CD14-positive monocyte (primary cell): ENCODE data around the gene TIRAP. TPM values are rescaled to one million over a fixed set of nuclear protein-coding genes. Genes with fewer than 3 reads are reported as not detected.

Source experiments
- DNase-seq, 3 donors: peaks; one replicate each; pipeline ENCODE4 v3.0.0-alpha.2; 2011 to 2022
- H2AFZ ChIP-seq: 2 replicates; pipeline ENCODE4 v1.6.0; 2012; ENCODE audit warnings: mild to moderate bottlenecking, low read depth, low read length, inconsistent platforms; ENCODE audit not compliant: insufficient read depth, poor library complexity, severe bottlenecking
- H3K27ac ChIP-seq, 2 donors: 1 replicate in 1 of 2; 2 replicates in 1 of 2; pipeline ENCODE4 v1.5.1; 2012 to 2013; ENCODE audit warnings: low read length in 2 of 2, control low read depth in 1 of 2, inconsistent platforms in 1 of 2, low read depth in 1 of 2, mild to moderate bottlenecking in 1 of 2
- H3K27me3 ChIP-seq, 2 donors: one replicate each; pipeline versions ENCODE4 v1.6.0 to v1.6.1; 2011 to 2013; ENCODE audit warnings: low read length in 2 of 2; ENCODE audit not compliant: control insufficient read depth in 2 of 2, insufficient read depth in 2 of 2
- H3K36me3 ChIP-seq, 2 donors: replicated peaks in 1 of 2; 1 replicate in 1 of 2; 2 replicates in 1 of 2; pipeline versions ENCODE4 v1.5.1 to v1.6.1; 2012 to 2013; ENCODE audit warnings: low read length in 2 of 2, control low read depth in 1 of 2, inconsistent platforms in 1 of 2, mild to moderate bottlenecking in 1 of 2; ENCODE audit not compliant: insufficient read depth in 2 of 2, control insufficient read depth in 1 of 2
- H3K4me1 ChIP-seq, 2 donors: 1 replicate in 1 of 2; 2 replicates in 1 of 2; pipeline versions ENCODE4 v1.5.1 to v1.6.1; 2012 to 2013; ENCODE audit warnings: low read length in 2 of 2, control low read depth in 1 of 2, inconsistent platforms in 1 of 2, mild to moderate bottlenecking in 1 of 2, moderate library complexity in 1 of 2; ENCODE audit not compliant: insufficient read depth in 2 of 2, control insufficient read depth in 1 of 2
- H3K4me2 ChIP-seq: replicated peaks from 2 replicates; pipeline ENCODE3; 2012; ENCODE audit warnings: low read length, moderate library complexity, mild to moderate bottlenecking; ENCODE audit not compliant: poor library complexity, severe bottlenecking; ENCODE audit errors: extremely low read depth
- H3K4me3 ChIP-seq, 3 experiments: fragments of 200-600 bp in 1 of 3; sonication (generic) in 1 of 3; replicated peaks in 1 of 3; 1 replicate in 2 of 3; 2 replicates in 1 of 3; pipeline ENCODE4 v1.5.1; 2011 to 2013; ENCODE audit warnings: low read length in 3 of 3, mild to moderate bottlenecking in 3 of 3, control low read depth in 2 of 3, low read depth in 2 of 3, inconsistent platforms in 1 of 3, moderate library complexity in 1 of 3
- H3K79me2 ChIP-seq: 2 replicates; pipeline ENCODE4 v1.6.0; 2012; ENCODE audit warnings: mild to moderate bottlenecking, control low read depth, inconsistent platforms, low read length, moderate library complexity; ENCODE audit not compliant: insufficient read depth
- H3K9ac ChIP-seq: 2 replicates; pipeline ENCODE4 v1.6.0; 2017; ENCODE audit warnings: low read length, mild to moderate bottlenecking; ENCODE audit not compliant: insufficient read depth, poor library complexity, severe bottlenecking
- H3K9me3 ChIP-seq, 2 donors: replicated peaks in 1 of 2; 1 replicate in 1 of 2; 2 replicates in 1 of 2; pipeline versions ENCODE4 v1.5.1 to v1.6.1; 2012 to 2013; ENCODE audit warnings: low read length in 2 of 2, control low read depth in 1 of 2; ENCODE audit not compliant: control insufficient read depth in 1 of 2, insufficient read depth in 1 of 2
- H4K20me1 ChIP-seq: 2 replicates; pipeline ENCODE4 v1.6.0; 2012; ENCODE audit warnings: mild to moderate bottlenecking, low read length, control low read depth, moderate library complexity; ENCODE audit not compliant: insufficient read depth
- H3K27ac Mint-ChIP-seq, 7 donors: one replicate each; pipeline ENCODE4 v1.8.0; 2020; ENCODE audit warnings: mild to moderate bottlenecking in 7 of 7, mixed read lengths in 7 of 7, moderate library complexity in 6 of 7, inconsistent platforms in 2 of 7
- H3K27me3 Mint-ChIP-seq, 3 donors: one replicate each; pipeline ENCODE4 v1.8.0; 2021 to 2022; ENCODE audit warnings: low read depth in 3 of 3, mild to moderate bottlenecking in 3 of 3, mixed read lengths in 3 of 3, moderate library complexity in 3 of 3, inconsistent platforms in 1 of 3
- H3K36me3 Mint-ChIP-seq, 2 donors: one replicate each; pipeline ENCODE4 v1.8.0; 2020; ENCODE audit warnings: mixed read lengths in 2 of 2, inconsistent platforms in 1 of 2, mild to moderate bottlenecking in 1 of 2
- H3K4me1 Mint-ChIP-seq: one replicate; pipeline ENCODE4 v1.8.0; 2020; ENCODE audit warnings: mild to moderate bottlenecking, mixed read lengths
- H3K4me3 Mint-ChIP-seq, 2 donors: one replicate each; pipeline ENCODE4 v1.8.0; 2020; ENCODE audit warnings: mild to moderate bottlenecking in 2 of 2, mixed read lengths in 2 of 2, moderate library complexity in 1 of 2
- H3K9me3 Mint-ChIP-seq, 7 donors: one replicate each; pipeline ENCODE4 v1.8.0; 2020 to 2022; ENCODE audit warnings: mixed read lengths in 7 of 7, mild to moderate bottlenecking in 6 of 7, moderate library complexity in 6 of 7, inconsistent platforms in 2 of 7
- WGBS: methylation state at CpG from one replicate; pipeline ENCODE4 v1.1.5; 2013; ENCODE audit warnings: missing lambda C conversion rate; ENCODE audit not compliant: insufficient coverage; 5-methylcytosine and 5-hydroxymethylcytosine counted together
- intact Hi-C, 2 donors: fragments of 100-400 bp; cut with micrococcal nuclease; formaldehyde crosslinking; loops; one replicate each; pipeline versions ENCODE4 v1.15.0 to v1.15.1; 2023
- polyA plus RNA-seq, 3 donors: library from polyadenylated mRNA; depleted of rRNA in 1 of 3; unstranded in 2 of 3; stranded (reverse) in 1 of 3; fragments of 300-500 nt in 2 of 3; fragments of >200 nt in 1 of 3; fragmentation: Illumina TruSeq in 2 of 3; gene quantifications; 1 replicate in 2 of 3; 2 replicates in 1 of 3; pipeline ENCODE4 v1.2.3, GENCODE V29; 2012 to 2021
- TF ChIP-seq, protein P1 (sequence below): fragments of 200-600 bp; IDR thresholded peaks from one replicate; pipeline ENCODE4 v1.8.0; 2022; ENCODE audit warnings: antibody characterized with exemption, mild to moderate bottlenecking

TIRAP gene
- polyA plus RNA-seq, 3 donors = 7.0 to 13.8 (median 11.1) TPM

DNA sequence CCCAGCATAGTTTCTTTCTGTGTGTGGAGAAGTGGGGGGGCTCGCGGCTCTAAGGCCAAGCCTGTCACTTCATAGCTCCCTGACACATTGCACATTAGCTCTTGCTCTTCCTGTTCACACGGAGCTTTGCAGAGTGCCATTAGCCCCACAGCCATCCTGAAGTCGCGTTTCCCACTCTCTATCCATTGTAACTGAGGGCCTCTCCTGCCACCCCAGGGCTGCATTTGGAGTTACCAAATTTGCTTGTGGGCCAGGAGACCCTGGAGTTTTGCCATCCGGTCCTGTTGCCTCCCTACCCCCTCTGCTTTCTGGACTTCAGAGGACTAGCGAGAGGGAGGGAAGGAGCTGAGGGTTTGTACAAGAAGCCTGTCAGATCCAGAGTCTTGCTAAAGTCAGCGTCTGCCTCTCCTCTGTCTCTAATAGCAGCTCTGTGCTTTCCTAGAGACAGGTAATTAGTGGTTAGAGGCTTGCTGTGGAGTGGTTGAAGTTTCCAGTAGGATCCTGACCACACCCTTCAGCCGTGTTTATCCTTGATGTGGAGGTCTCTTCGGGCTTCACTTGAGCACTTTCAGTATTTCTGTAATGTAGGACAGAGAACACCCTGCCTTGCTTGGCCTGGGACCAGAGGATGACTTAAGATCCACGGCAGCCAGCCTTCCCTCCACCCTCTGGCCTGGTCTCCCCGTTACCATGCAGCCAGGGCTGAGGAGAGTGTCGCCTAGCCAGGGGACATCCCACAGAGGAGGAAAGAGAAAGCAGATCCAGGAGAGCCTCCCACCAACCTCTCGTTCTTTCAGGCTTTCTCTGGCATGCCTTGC is 35.1 kb downstream of the TIRAP start:
- peak overlapping the region; percentile 21 to 73 for H3K27ac ChIP-seq
- peak overlapping the region; percentile 46 for H3K9ac ChIP-seq
- H4K20me1 ChIP-seq = peaks cover 12% of the 10 kb centered on the region

More for the DNA sequence above, 35.1 kb downstream of the TIRAP start:
- peak overlapping the region; percentile 54 for H3K4me2 ChIP-seq
- Mint-ChIP-seq H3K4me3 (peak overlapping the region; percentile 67 to 77), H3K27ac (peak overlapping the region; percentile 69 to 89 (median 76)), H3K27me3 (no peaks in the 10 kb centered on the region), H3K36me3 (peaks cover 13 to 28% of the 10 kb centered on the region in 2 donors), H3K9me3 (no peaks in the 10 kb centered on the region), H3K4me1 (peaks cover 60% of the 10 kb centered on the region)
- H2AFZ ChIP-seq = peak overlapping the region; percentile 76
- DNase-seq = no peak
- no peaks in the 10 kb centered on the region for H3K27me3 ChIP-seq
- no peaks in the 10 kb centered on the region for H3K36me3 ChIP-seq
- WGBS = 6% methylated on average over 7 of the region's 14 CpGs
- intact Hi-C loops = no loop called here
- peaks cover 0 to 4% of the 10 kb centered on the region in 2 donors for H3K9me3 ChIP-seq
- peak overlapping the region in 1 of 3 experiments; percentile 56 for H3K4me3 ChIP-seq
- TF ChIP-seq, protein P1, sequence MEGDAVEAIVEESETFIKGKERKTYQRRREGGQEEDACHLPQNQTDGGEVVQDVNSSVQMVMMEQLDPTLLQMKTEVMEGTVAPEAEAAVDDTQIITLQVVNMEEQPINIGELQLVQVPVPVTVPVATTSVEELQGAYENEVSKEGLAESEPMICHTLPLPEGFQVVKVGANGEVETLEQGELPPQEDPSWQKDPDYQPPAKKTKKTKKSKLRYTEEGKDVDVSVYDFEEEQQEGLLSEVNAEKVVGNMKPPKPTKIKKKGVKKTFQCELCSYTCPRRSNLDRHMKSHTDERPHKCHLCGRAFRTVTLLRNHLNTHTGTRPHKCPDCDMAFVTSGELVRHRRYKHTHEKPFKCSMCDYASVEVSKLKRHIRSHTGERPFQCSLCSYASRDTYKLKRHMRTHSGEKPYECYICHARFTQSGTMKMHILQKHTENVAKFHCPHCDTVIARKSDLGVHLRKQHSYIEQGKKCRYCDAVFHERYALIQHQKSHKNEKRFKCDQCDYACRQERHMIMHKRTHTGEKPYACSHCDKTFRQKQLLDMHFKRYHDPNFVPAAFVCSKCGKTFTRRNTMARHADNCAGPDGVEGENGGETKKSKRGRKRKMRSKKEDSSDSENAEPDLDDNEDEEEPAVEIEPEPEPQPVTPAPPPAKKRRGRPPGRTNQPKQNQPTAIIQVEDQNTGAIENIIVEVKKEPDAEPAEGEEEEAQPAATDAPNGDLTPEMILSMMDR = no peak
- peaks cover 62% of the 10 kb centered on the region for H3K79me2 ChIP-seq
- peaks cover 56 to 64% of the 10 kb centered on the region in 2 donors for H3K4me1 ChIP-seq
